GM12865 (cell line): ENCODE data around the gene VPS45.
A peak's percentile ranks its signal among the peaks of the same experiment; 100 is the strongest.

Experiments
- DNase-seq: peaks from one replicate; pipeline ENCODE4 v3.0.0; 2010; ENCODE audit warnings: low read depth
- H3K4me3 ChIP-seq: 2 replicates; pipeline ENCODE4 v1.5.1; 2011; ENCODE audit warnings: mild to moderate bottlenecking, low read depth, low read length, control low read depth
- TF ChIP-seq, protein P1 (sequence below): IDR thresholded peaks from 2 replicates; pipeline ENCODE4 v1.5.1; 2011; ENCODE audit warnings: low read length, control low read depth, low read depth, inconsistent platforms; ENCODE audit not compliant: insufficient read depth; ENCODE audit errors: missing control alignments

VPS45 gene

GRCh38 chr1:150155413-150156071 lies 88.0 kb downstream of the VPS45 start:
- no peak for DNase-seq
- TF ChIP-seq, protein P1, sequence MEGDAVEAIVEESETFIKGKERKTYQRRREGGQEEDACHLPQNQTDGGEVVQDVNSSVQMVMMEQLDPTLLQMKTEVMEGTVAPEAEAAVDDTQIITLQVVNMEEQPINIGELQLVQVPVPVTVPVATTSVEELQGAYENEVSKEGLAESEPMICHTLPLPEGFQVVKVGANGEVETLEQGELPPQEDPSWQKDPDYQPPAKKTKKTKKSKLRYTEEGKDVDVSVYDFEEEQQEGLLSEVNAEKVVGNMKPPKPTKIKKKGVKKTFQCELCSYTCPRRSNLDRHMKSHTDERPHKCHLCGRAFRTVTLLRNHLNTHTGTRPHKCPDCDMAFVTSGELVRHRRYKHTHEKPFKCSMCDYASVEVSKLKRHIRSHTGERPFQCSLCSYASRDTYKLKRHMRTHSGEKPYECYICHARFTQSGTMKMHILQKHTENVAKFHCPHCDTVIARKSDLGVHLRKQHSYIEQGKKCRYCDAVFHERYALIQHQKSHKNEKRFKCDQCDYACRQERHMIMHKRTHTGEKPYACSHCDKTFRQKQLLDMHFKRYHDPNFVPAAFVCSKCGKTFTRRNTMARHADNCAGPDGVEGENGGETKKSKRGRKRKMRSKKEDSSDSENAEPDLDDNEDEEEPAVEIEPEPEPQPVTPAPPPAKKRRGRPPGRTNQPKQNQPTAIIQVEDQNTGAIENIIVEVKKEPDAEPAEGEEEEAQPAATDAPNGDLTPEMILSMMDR: no peak
- no peak overlapping the region for H3K4me3 ChIP-seq

- TF ChIP-seq, protein P1: no peak
- H3K4me3 ChIP-seq: no peak overlapping the region
- DNase-seq: no peak
Observed at GRCh38 chr1:150156868-150157603, 89.5 kb downstream of the VPS45 start.

- TF ChIP-seq, protein P1: no peak
- DNase-seq: peak; percentile 74
- peak overlapping the region; percentile 50 for H3K4me3 ChIP-seq
Observed at GRCh38 chr1:150159550-150159949, 92.0 kb downstream of the VPS45 start.

GRCh38 chr1:150160964-150161621 lies 93.5 kb downstream of the VPS45 start:
- TF ChIP-seq, protein P1: no peak
- peak; percentile 73 for DNase-seq
- peak overlapping the region; percentile 70 for H3K4me3 ChIP-seq

DNA sequence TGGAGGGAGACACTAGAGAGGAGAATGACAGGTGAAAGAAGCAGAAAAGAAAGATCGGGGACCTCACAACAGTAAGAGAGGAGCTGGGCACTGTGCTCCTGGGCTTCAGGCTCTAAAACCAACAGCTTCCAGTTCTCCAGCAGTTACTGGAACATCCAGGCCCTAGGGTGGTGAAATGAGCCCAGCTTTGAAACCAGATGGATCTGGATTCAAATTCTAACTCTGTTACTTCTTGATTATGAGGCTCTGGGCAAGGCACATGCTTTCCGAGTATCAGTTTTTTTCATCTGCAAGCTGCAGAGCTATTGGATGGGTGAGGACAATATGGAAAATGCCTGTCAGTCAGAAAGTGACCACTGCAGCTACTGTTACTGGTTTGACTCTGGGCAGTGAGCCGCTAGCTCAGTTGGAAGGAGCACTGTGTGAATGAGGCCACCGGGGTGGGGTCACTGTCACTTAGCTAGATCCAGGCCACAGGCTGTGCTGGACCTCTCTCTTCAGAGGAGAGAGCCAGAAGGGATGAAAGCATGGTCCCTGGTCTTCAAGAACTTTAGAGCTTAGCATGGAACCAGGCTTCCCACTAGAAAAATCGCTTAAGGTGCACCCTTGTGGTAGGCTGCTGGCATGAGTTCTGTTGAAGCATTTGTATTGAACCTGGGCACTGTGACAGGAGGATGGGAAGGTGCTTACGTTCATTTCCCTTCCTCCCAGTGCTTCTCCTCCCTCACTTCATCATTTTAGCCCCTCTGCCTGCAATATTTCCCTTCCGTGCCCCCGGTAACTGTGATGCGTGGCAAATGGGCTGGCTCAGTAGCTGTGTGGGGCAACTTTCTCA lies 94.4 kb downstream of the VPS45 start:
- H3K4me3 ChIP-seq: peak overlapping the region; percentile 70
- peak; percentile 77 for DNase-seq
- TF ChIP-seq, protein P1: peak; percentile 17

- H3K4me3 ChIP-seq: peak overlapping the region; percentile 70
- DNase-seq: no peak
- TF ChIP-seq, protein P1: no peak
Observed at GRCh38 chr1:150162582-150162861, 94.9 kb downstream of the VPS45 start.
